Measurements from ENCODE around the gene CIPC. TPM values are rescaled to one million over a fixed set of nuclear protein-coding genes. Genes with fewer than 3 reads are reported as not detected.

Gene CIPC
- total RNA-seq, 1 donor from 2014 or later, result 39.5 TPM

Other genes with a start within 250 kb of the CIPC start
- gene IRF2BPL, start 69.5 kb upstream of the CIPC start, total RNA-seq, result 59.6 TPM
- not detected for gene ZDHHC22, start 43.5 kb downstream of the CIPC start, total RNA-seq
- gene TMEM63C, start 83.5 kb downstream of the CIPC start, total RNA-seq, result not detected
- gene NGB, start 172.9 kb downstream of the CIPC start, total RNA-seq, result not detected
- 30.4 TPM for gene POMT2, start 222.6 kb downstream of the CIPC start, total RNA-seq
- 9.5 TPM for gene GSTZ1, start 222.8 kb downstream of the CIPC start, total RNA-seq